NCI-H748 treated with DMSO at 0.1 percent for 48 hours (cell line): ENCODE results near the gene NUP85.
A peak's percentile ranks its signal among the peaks of the same experiment; 100 is the strongest.
"Not testable (repeated sequence)": the region's sequence is repeated elsewhere in the genome, so short reads cannot be mapped to it uniquely, and the experiment has no call there.

ENCODE experiments used
- DNase-seq: peaks from one replicate; lab custom pipeline; 2025; lab: John Stamatoyannopoulos, UW

The NUP85 gene

GRCh38 chr17:75205037-75205792 is at the start of gene NUP85:
TSS of gene NUP85 (plus strand) at chr17:75205679. CDS start at chr17:75205762, 83 bp downstream.
- peak; percentile 72 for DNase-seq

DNA sequence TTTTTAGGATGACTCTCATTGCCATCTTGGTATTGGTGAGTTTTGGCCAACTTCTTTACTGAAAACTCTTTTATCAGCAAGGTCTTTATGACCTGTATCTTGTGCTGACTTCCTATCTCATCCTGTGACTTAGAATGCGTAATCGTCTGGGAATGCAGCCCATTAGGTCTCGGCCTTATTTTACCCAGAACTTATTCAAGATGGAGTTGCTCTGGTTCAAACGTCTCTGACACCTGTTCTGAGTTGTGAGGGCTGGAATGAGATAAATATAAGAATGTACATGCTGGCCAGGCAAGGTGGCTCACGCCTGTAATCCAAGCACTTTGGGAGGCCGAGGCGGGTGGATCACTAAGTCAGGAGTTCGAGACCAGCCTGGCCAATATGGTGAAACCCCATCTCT is 47.0 kb upstream of the NUP85 start:
- not testable (repeated sequence) for DNase-seq

DNA sequence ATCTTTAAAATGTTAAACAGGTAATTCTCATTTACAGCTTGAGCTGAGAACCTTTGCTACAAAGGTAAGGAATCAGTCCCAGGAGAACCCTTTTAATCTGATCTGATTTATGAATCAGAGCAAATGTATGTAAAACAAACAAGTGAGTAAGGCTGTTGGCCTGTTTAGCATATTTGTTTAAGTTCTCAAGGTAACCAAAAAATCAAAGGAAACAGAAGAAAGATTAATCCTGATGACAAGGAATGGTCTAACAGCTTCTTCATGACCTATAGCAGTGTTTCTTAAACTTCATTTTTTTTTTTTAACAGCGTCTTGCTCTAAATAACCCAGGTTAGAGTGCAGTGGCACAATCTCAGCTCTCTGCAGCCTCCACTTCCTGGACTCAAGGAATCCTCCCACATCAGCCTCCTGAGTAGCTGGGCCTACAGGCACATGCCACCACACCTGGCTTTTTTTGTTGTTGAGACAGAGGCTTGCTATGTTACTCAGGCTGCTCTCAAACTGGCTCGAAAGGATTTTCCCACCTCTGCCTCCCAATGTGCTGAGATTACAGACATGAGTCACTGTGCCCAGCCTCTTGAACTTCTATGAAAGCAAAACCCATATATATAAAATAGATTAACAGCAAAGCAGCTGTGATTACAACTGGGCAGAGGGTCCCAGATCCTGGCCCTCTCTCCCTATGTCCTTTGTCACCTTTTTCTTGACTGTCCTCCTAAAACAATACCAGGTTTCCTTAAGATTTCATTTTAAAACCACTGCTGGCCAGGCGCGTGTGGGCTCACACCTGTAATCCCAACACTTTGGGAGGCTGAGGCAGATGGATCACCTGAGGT is 46.1 kb upstream of the NUP85 start:
- DNase-seq, result no peak

GRCh38 chr17:75160211-75160610 is 45.3 kb upstream of the NUP85 start:
- DNase-seq, result no peak

DNA sequence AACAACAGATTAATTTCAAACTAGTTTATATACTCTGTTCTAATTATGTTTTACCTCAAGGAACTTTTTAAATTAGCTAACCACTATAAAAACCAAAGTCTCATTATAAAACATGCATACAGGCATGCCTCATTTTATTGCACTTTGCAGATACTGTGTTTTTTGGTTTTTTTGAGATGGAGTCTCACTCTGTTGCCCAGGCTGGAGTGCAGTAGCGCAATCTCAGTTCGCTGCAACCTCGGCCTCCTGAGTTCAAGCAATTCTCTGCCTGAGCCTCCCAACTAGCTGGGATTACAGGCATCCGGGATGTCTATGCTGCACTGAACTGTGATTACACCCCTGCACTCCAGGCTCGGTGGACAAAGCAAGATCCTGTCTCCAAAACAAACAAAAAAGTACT is 42.4 kb upstream of the NUP85 start:
- DNase-seq, result no peak

DNA sequence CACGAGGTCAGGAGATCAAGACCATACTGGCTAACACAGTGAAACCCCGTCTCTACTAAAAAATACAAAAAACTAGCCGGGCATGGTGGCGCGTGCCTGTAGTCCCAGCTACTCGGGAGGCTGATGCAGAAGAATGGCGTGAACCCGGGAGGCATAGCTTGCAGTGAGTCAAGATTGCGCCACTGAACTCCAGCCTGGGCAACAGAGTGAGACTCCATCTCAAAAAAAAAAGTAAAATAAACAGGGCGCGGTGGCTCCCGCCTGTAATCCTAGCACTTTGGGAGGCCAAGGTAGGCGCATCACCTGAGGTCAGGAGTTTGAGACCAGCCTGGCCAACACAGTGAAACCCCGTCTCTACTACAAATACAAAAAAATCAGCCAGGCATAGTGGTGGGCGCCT is 40.9 kb upstream of the NUP85 start:
- DNase-seq, result not testable (repeated sequence)

- no peak for DNase-seq
These were observed 36.5 kb upstream of the NUP85 start for GRCh38 chr17:75168998-75169397.

DNA sequence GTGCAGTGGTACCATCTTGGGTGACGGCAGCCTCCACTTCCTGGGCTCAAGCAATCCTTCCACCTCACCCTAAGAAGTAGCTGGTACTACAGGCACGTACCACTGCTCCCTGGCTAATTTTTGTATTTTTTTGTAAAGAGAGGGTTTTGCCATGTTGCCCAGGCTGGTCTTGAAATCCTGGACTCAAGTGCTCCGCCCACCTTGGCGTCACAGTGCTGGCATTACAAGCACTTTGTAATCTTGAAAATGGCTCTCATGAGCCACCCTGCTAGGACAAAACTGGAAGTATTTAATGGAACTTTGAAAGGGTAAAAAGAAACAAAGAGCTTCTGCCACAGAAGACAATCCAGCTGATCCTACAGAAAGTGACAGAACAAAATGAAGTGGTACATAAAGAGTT is 32.0 kb upstream of the NUP85 start:
- DNase-seq, result no peak

- no peak for DNase-seq
These were observed 30.5 kb upstream of the NUP85 start for GRCh38 chr17:75174996-75175395.

- no peak for DNase-seq
These were observed 28.9 kb upstream of the NUP85 start for GRCh38 chr17:75176625-75177024.

DNA sequence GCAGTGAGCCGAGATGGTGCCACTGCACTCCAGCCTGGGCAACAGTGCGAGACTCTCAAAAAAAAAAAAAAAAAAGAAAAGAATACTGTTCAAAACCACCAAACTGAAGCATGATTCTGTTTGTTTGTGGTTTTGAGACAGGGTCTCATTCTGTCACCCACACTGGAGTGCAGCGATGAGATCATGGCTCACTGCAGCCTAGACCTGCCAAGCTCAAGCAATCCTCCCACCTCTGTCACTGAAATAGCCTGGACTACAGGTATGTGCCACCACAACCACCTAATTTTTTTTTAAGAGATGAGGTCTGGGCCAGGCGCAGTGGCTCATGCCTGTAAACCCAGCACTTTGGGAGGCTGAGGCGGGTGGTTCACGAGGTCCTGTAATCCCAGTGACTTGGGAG is 27.0 kb upstream of the NUP85 start:
- DNase-seq, result no peak

DNA sequence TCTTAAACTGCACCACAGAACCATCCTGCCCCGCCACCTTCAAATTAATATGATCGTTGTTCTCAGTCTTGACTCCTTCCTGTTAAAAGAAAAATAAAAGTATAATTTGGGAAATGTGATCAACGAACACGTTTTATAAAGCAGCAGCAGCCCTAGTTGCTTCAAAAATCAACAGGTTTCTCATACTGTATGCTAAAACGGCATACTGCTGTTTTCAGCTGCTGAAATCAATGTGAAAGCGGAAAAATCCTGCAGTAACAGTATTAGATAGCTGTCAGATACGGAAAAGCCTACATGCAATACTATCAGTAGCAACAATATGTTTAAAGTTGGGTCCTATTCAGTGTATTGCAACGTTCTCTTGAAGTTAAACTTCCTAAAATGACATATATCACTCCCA is 24.4 kb upstream of the NUP85 start:
- DNase-seq, result no peak

- DNase-seq, result no peak
These were observed 23.7 kb upstream of the NUP85 start for GRCh38 chr17:75181608-75182318.

GRCh38 chr17:75182319-75182568 is 23.2 kb upstream of the NUP85 start:
- no peak for DNase-seq

- DNase-seq, result peak; percentile 66
These were observed 22.7 kb upstream of the NUP85 start, which contains the start of gene SUMO2 for GRCh38 chr17:75182569-75183436. TSS of gene SUMO2 (minus strand) at chr17:75182959. CDS start at chr17:75182834, 125 bp downstream.

DNA sequence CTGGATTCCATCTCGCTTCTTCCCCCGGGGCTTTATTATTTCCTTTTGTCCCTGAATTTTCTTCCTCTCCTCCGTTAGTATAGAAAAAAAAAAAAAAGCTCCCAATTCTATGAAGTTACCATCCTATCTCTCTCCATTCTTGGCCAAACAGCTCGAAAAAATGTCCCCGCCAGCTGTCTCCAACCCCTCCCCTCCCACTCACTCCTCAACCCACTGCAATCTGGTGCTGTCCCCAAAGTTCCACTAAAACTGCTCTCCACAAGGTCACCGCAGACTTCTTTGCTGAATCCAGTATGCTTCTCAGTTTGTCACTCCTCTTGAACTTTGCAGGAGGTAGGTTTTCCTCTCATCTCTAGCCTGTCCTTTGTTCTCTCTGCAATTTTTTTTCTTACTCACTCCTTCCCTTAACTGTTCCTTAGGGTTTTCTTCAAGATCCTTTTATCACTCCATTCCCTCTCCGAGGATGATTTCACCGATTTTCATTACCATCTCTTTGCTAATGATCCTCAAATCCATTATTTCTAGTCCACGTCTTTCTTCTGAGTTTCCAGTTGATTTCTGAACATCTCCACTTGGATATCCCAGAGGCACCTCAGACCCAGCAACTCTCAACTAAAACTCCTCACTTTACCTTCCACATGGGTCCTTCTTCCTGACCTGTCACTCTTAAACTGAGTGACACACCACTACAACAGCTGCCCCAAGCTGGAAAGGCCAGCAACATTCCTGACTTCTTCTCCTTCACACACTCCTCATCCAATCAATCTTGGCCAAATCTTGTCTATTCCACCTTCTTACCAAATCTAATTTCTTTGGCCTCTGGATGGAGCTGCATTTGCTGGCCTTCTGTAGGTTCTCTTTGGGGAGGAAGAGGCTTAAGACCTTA is 21.2 kb upstream of the NUP85 start:
- DNase-seq, result no peak

DNA sequence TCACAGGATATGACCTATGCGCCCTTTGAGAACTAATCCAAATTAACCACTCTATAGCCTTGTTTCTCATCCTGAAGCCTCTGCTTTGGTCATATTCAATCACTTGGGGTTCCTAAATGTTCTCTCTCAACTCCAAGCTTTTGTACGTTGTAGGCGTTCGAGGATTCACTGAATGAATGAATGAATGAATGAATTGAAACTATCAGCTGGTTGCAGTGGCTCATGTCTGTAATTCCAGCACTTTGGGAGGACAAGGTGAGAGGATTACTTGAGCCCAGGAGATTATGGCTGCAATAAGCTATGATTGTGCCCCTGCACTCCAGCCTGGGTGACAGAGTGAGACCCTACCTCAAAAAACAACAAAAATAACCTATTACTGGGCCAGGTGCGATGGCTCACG is 16.9 kb upstream of the NUP85 start:
- no peak for DNase-seq

GRCh38 chr17:75191584-75191983 is 13.9 kb upstream of the NUP85 start:
- no peak for DNase-seq

DNA sequence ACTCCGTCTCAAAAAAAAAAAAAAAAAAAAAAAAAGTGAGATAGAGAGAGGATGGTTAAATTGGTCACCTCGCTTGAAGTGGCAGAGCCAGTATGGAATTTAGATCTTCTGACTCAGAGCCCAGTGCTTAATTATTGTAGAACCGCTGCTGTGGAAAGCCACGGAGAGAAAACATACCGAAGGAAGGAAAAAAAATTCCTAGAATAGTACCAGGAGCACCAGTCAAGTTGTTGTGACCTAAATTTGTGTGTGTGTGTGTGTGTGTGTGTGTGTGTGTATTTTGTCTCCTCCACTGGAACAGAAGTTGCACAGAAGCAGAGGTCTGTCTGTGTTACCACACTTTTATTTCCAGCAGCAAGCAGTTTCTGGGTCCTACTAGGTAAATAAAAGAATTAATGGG is 10.6 kb upstream of the NUP85 start:
- DNase-seq, result no peak

- DNase-seq, result no peak
These were observed 5.4 kb upstream of the NUP85 start for GRCh38 chr17:75199886-75200618.
